Activated T-cell treated with anti-CD3 and anti-CD28 coated beads, Interleukin-2, amount 50 U/mL, for 72 hours (primary cell): ENCODE measurements around the gene PSMD5. TPM values are rescaled to one million over a fixed set of nuclear protein-coding genes. Genes with fewer than 3 reads are reported as not detected.

ENCODE experiments used
- ATAC-seq, 2 donors: fragments of 150-1000 bp; cut with Tn5 transposase; replicated peaks in 1 of 2; 2 replicates each; pipeline ENCODE4 v1.10.0; 2021; ENCODE audit warnings: moderate library complexity in 2 of 2, mild to moderate bottlenecking in 1 of 2
- DNase-seq, 2 donors: peaks; one replicate each; pipeline ENCODE4 v3.0.0; 2021 to 2022; ENCODE audit warnings: mixed read lengths in 1 of 2
- H3K27ac Mint-ChIP-seq: one replicate; pipeline ENCODE4 v1.8.0; 2022; ENCODE audit warnings: mild to moderate bottlenecking, moderate library complexity, mixed read lengths
- H3K27me3 Mint-ChIP-seq: one replicate; pipeline ENCODE4 v1.8.0; 2022; ENCODE audit warnings: low read depth, mixed read lengths
- H3K36me3 Mint-ChIP-seq, 2 donors: one replicate each; pipeline ENCODE4 v1.8.0; 2022; ENCODE audit warnings: mixed read lengths in 2 of 2, mild to moderate bottlenecking in 1 of 2; ENCODE audit not compliant: insufficient read depth in 2 of 2
- H3K4me1 Mint-ChIP-seq: one replicate; pipeline ENCODE4 v1.8.0; 2022; ENCODE audit warnings: low read depth, mixed read lengths
- H3K4me3 Mint-ChIP-seq, 2 donors: one replicate each; pipeline ENCODE4 v1.8.0; 2022; ENCODE audit warnings: mild to moderate bottlenecking in 2 of 2, mixed read lengths in 2 of 2, moderate library complexity in 2 of 2
- H3K9me3 Mint-ChIP-seq, 2 donors: one replicate each; pipeline ENCODE4 v1.8.0; 2022; ENCODE audit warnings: mixed read lengths in 2 of 2
- total RNA-seq, 2 donors: library from RNA; stranded (reverse); gene quantifications; one replicate each; pipeline ENCODE4 v1.2.3, GENCODE V29; 2022

The PSMD5 gene
- total RNA-seq, 2 donors from 2014 or later: 48.6 to 59.0 TPM

GRCh38 chr9:120841930-120842684 lies 615 bp downstream of the PSMD5 start:
- no peak for DNase-seq
- ATAC-seq: no peak
- Mint-ChIP-seq H3K27ac (peak overlapping the region; percentile 99), H3K4me1 (peaks cover 78% of the 10 kb centered on the region), H3K27me3 (no peaks in the 10 kb centered on the region), H3K9me3 (no peaks in the 10 kb centered on the region), H3K36me3 (peaks cover 8 to 21% of the 10 kb centered on the region in 2 donors), H3K4me3 (peak overlapping the region; percentile 98 to 100)

- Mint-ChIP-seq H3K4me1 (peaks cover 49% of the 10 kb centered on the region), H3K36me3 (peaks cover 11 to 29% of the 10 kb centered on the region in 2 donors)
Observed at GRCh38 chr9:120839146-120839545, 3.6 kb downstream of the PSMD5 start.

GRCh38 chr9:120837921-120838320 lies 4.8 kb downstream of the PSMD5 start:
- no peak for ATAC-seq
- H3K36me3 Mint-ChIP-seq: peaks cover 11 to 29% of the 10 kb centered on the region in 2 donors

More at GRCh38 chr9:120839146-120839545, 3.6 kb downstream of the PSMD5 start:
- ATAC-seq (no peak), DNase-seq (no peak)
- no peaks in the 10 kb centered on the region for H3K9me3 Mint-ChIP-seq
- H3K27me3 Mint-ChIP-seq: no peaks in the 10 kb centered on the region
- H3K27ac Mint-ChIP-seq: peak overlapping the region; percentile 58
- H3K4me3 Mint-ChIP-seq: peak overlapping the region; percentile 27 to 55

GRCh38 chr9:120833325-120833724 lies 9.4 kb downstream of the PSMD5 start:
- no peaks in the 10 kb centered on the region for H3K9me3 Mint-ChIP-seq
- no peak for DNase-seq
- H3K4me1 Mint-ChIP-seq: peaks cover 18% of the 10 kb centered on the region
- H3K36me3 Mint-ChIP-seq: peaks cover 19 to 31% of the 10 kb centered on the region in 2 donors
- no peak overlapping the region for H3K4me3 Mint-ChIP-seq
- ATAC-seq: no peak
- H3K27me3 Mint-ChIP-seq: no peaks in the 10 kb centered on the region
- no peak overlapping the region for H3K27ac Mint-ChIP-seq

More at GRCh38 chr9:120837921-120838320, 4.8 kb downstream of the PSMD5 start:
- H3K9me3 Mint-ChIP-seq: no peaks in the 10 kb centered on the region
- peak overlapping the region; percentile 94 for H3K27ac Mint-ChIP-seq
- H3K4me3 Mint-ChIP-seq: peak overlapping the region in 1 of 2 donors; percentile 78
- H3K27me3 Mint-ChIP-seq: no peaks in the 10 kb centered on the region
- H3K4me1 Mint-ChIP-seq: peaks cover 43% of the 10 kb centered on the region
- DNase-seq: no peak

GRCh38 chr9:120832807-120833206 lies 9.9 kb downstream of the PSMD5 start:
- DNase-seq (no peak), ATAC-seq (no peak)
- Mint-ChIP-seq H3K27ac (peak overlapping the region; percentile 35), H3K9me3 (no peaks in the 10 kb centered on the region), H3K4me3 (no peak overlapping the region), H3K36me3 (peaks cover 18 to 30% of the 10 kb centered on the region in 2 donors), H3K4me1 (peaks cover 13% of the 10 kb centered on the region), H3K27me3 (no peaks in the 10 kb centered on the region)

GRCh38 chr9:120830865-120831264 lies 11.9 kb downstream of the PSMD5 start:
- no peak for ATAC-seq
- Mint-ChIP-seq H3K4me3 (no peak overlapping the region), H3K27ac (no peak overlapping the region), H3K36me3 (peaks cover 13 to 30% of the 10 kb centered on the region in 2 donors), H3K9me3 (no peaks in the 10 kb centered on the region), H3K27me3 (no peaks in the 10 kb centered on the region), H3K4me1 (peaks cover 5% of the 10 kb centered on the region)
- no peak for DNase-seq

GRCh38 chr9:120830151-120830550 lies 12.6 kb downstream of the PSMD5 start:
- no peak for ATAC-seq
- H3K27me3 Mint-ChIP-seq: no peaks in the 10 kb centered on the region
- peaks cover 12 to 29% of the 10 kb centered on the region in 2 donors for H3K36me3 Mint-ChIP-seq
- H3K4me1 Mint-ChIP-seq: peaks cover 5% of the 10 kb centered on the region
- H3K9me3 Mint-ChIP-seq: no peaks in the 10 kb centered on the region
- DNase-seq: no peak
- no peak overlapping the region for H3K4me3 Mint-ChIP-seq
- no peak overlapping the region for H3K27ac Mint-ChIP-seq

GRCh38 chr9:120829650-120830049 lies 13.1 kb downstream of the PSMD5 start:
- DNase-seq (no peak), ATAC-seq (peak in 1 of 2 donors; percentile 58)
- H3K9me3 Mint-ChIP-seq: no peaks in the 10 kb centered on the region
- H3K27me3 Mint-ChIP-seq: no peaks in the 10 kb centered on the region
- H3K4me1 Mint-ChIP-seq: peaks cover 5% of the 10 kb centered on the region
- H3K27ac Mint-ChIP-seq: no peak overlapping the region
- peaks cover 13 to 28% of the 10 kb centered on the region in 2 donors for H3K36me3 Mint-ChIP-seq
- H3K4me3 Mint-ChIP-seq: no peak overlapping the region

GRCh38 chr9:120820095-120820494 lies 22.6 kb downstream of the PSMD5 start:
- no peaks in the 10 kb centered on the region for H3K27me3 Mint-ChIP-seq

GRCh38 chr9:120818595-120818994 lies 24.1 kb downstream of the PSMD5 start:
- H3K36me3 Mint-ChIP-seq: peaks cover 4 to 35% of the 10 kb centered on the region in 2 donors

More at GRCh38 chr9:120820095-120820494, 22.6 kb downstream of the PSMD5 start:
- Mint-ChIP-seq H3K4me1 (no peaks in the 10 kb centered on the region), H3K27ac (peak overlapping the region; percentile 68), H3K9me3 (no peaks in the 10 kb centered on the region), H3K4me3 (no peak overlapping the region), H3K36me3 (peaks cover 8 to 37% of the 10 kb centered on the region in 2 donors)
- DNase-seq (no peak), ATAC-seq (no peak)

GRCh38 chr9:120815075-120815474 lies 27.6 kb downstream of the PSMD5 start:
- Mint-ChIP-seq H3K27me3 (no peaks in the 10 kb centered on the region), H3K4me1 (peaks cover 6% of the 10 kb centered on the region), H3K9me3 (peaks cover under 1 to 1% of the 10 kb centered on the region in 2 donors), H3K36me3 (peaks cover under 1 to 30% of the 10 kb centered on the region in 2 donors), H3K4me3 (no peak overlapping the region), H3K27ac (no peak overlapping the region)
- no peak for DNase-seq
- no peak for ATAC-seq

More at GRCh38 chr9:120818595-120818994, 24.1 kb downstream of the PSMD5 start:
- Mint-ChIP-seq H3K4me1 (peaks cover 3% of the 10 kb centered on the region), H3K27me3 (no peaks in the 10 kb centered on the region), H3K9me3 (no peaks in the 10 kb centered on the region), H3K27ac (peak overlapping the region; percentile 65), H3K4me3 (no peak overlapping the region)
- ATAC-seq (no peak), DNase-seq (no peak)

- Mint-ChIP-seq H3K27me3 (no peaks in the 10 kb centered on the region), H3K4me1 (peaks cover 6% of the 10 kb centered on the region), H3K9me3 (peaks cover 21 to 22% of the 10 kb centered on the region in 2 donors), H3K4me3 (no peak overlapping the region), H3K36me3 (peaks cover 19 to 42% of the 10 kb centered on the region in 2 donors), H3K27ac (no peak overlapping the region)
- no peak for DNase-seq
- no peak for ATAC-seq
Observed at GRCh38 chr9:120808931-120809330, 33.8 kb downstream of the PSMD5 start.

GRCh38 chr9:120807607-120808379 lies 34.9 kb downstream of the PSMD5 start:
- H3K9me3 Mint-ChIP-seq: peaks cover 21 to 22% of the 10 kb centered on the region in 2 donors
- ATAC-seq (no peak), DNase-seq (no peak)
- no peaks in the 10 kb centered on the region for H3K27me3 Mint-ChIP-seq
- no peak overlapping the region for H3K27ac Mint-ChIP-seq
- H3K4me3 Mint-ChIP-seq: no peak overlapping the region
- H3K36me3 Mint-ChIP-seq: peaks cover 19 to 42% of the 10 kb centered on the region in 2 donors
- no peaks in the 10 kb centered on the region for H3K4me1 Mint-ChIP-seq
